Keratinocyte (primary cell): ENCODE data around the gene NES. TPM values are rescaled to one million over a fixed set of nuclear protein-coding genes. Genes with fewer than 3 reads are reported as not detected.

Experiments used
- DNase-seq: peaks from one replicate; pipeline ENCODE4 v3.0.0-alpha.2; 2011; ENCODE audit warnings: low read depth, missing footprints, low spot score
- FAIRE-seq: peaks from 2 replicates; lab custom pipeline; 2011; peaks lifted over from hg19 to GRCh38; lab: Jason Lieb, UNC
- H2AFZ ChIP-seq: 2 replicates; pipeline ENCODE4 v1.6.0; 2012; ENCODE audit warnings: low read length, control low read depth, inconsistent platforms; ENCODE audit not compliant: control insufficient read depth
- H3K27ac ChIP-seq: 2 replicates; pipeline ENCODE4 v1.5.1; 2011; ENCODE audit warnings: low read length; ENCODE audit not compliant: control insufficient read depth, insufficient read depth
- H3K27me3 ChIP-seq: 3 replicates; pipeline ENCODE4 v1.6.0; 2011; ENCODE audit warnings: low read length; ENCODE audit not compliant: control insufficient read depth, insufficient read depth; ENCODE audit errors: extremely low read depth
- H3K36me3 ChIP-seq, 2 experiments: 2 replicates in 1 of 2; 3 replicates in 1 of 2; pipeline ENCODE4 v1.5.1; 2011; ENCODE audit warnings: low read length in 2 of 2, mild to moderate bottlenecking in 1 of 2; ENCODE audit not compliant: control insufficient read depth in 2 of 2, insufficient read depth in 2 of 2; ENCODE audit errors: extremely low read depth in 1 of 2
- H3K4me1 ChIP-seq: 3 replicates; pipeline ENCODE4 v1.5.1; 2011; ENCODE audit warnings: low read length; ENCODE audit not compliant: control insufficient read depth, insufficient read depth; ENCODE audit errors: extremely low read depth
- H3K4me2 ChIP-seq: 3 replicates; pipeline ENCODE4 v1.6.0; 2011; ENCODE audit warnings: low read depth, low read length; ENCODE audit not compliant: control insufficient read depth, insufficient read depth; ENCODE audit errors: extremely low read depth
- H3K4me3 ChIP-seq, 3 experiments: fragments of 200-600 bp in 1 of 3; sonication (generic) in 1 of 3; 2 replicates in 2 of 3; 3 replicates in 1 of 3; pipeline ENCODE4 v1.5.1; 2011 to 2016; ENCODE audit warnings: low read length in 3 of 3, mild to moderate bottlenecking in 3 of 3, control low read depth in 2 of 3, inconsistent platforms in 1 of 3, low read depth in 1 of 3, mixed read lengths in 1 of 3, mixed run types in 1 of 3, moderate library complexity in 1 of 3; ENCODE audit not compliant: control insufficient read depth in 2 of 3, insufficient read depth in 2 of 3; ENCODE audit errors: extremely low read depth in 1 of 3
- H3K79me2 ChIP-seq: 2 replicates; pipeline ENCODE4 v1.6.0; 2012; ENCODE audit warnings: low read length; ENCODE audit not compliant: control insufficient read depth, insufficient read depth
- H3K9ac ChIP-seq: 3 replicates; pipeline ENCODE4 v1.6.0; 2011; ENCODE audit warnings: low read length; ENCODE audit not compliant: control insufficient read depth, insufficient read depth; ENCODE audit errors: extremely low read depth
- H3K9me1 ChIP-seq: 3 replicates; pipeline ENCODE4 v1.6.0; 2011; ENCODE audit warnings: low read length; ENCODE audit not compliant: control insufficient read depth, insufficient read depth; ENCODE audit errors: extremely low read depth
- H3K9me3 ChIP-seq: 2 replicates; pipeline ENCODE4 v1.5.1; 2012; ENCODE audit warnings: low read depth, low read length; ENCODE audit not compliant: control insufficient read depth
- H4K20me1 ChIP-seq: 3 replicates; pipeline ENCODE4 v1.6.0; 2011; ENCODE audit warnings: low read length; ENCODE audit not compliant: control insufficient read depth, insufficient read depth; ENCODE audit errors: extremely low read depth
- CTCF ChIP-seq, 3 experiments: IDR thresholded peaks in 1 of 3; conservative IDR thresholded peaks in 1 of 3; optimal IDR thresholded peaks in 1 of 3; 2 replicates in 2 of 3; 3 replicates in 1 of 3; pipeline versions ENCODE3 to v1.5.1; 2011; ENCODE audit warnings: low read length in 3 of 3, mild to moderate bottlenecking in 3 of 3, moderate library complexity in 2 of 3, control low read depth in 1 of 3, inconsistent platforms in 1 of 3; ENCODE audit not compliant: insufficient read depth in 2 of 3; ENCODE audit errors: extremely low read depth in 1 of 3
- EZH2 ChIP-seq: IDR thresholded peaks from one replicate; pipeline ENCODE4 v1.6.1; 2012; ENCODE audit warnings: inconsistent platforms, mild to moderate bottlenecking, low read length, moderate library complexity
- dilution Hi-C: fragments of 300-500 bp; cut with MboI; formaldehyde crosslinking; loops from one replicate; pipeline ENCODE4 v1.7.0; 2020; ENCODE audit warnings: low sequenced_read_pairs; ENCODE audit not compliant: extremely low pct_ligation_motif_present
- polyA plus RNA-seq, 5 experiments: library from polyadenylated mRNA; depleted of rRNA in 3 of 5; stranded (reverse) in 3 of 5; stranded (forward) in 1 of 5; unstranded in 1 of 5; fragments of >200 nt; gene quantifications; 1 replicate in 1 of 5; 2 replicates in 3 of 5; 3 replicates in 1 of 5; pipeline versions ENCODE4 v1.2.1 to v1.2.3, GENCODE V29; 2011 to 2012; ENCODE audit warnings: missing spikeins in 2 of 5, low read depth in 1 of 5, low replicate concordance in 1 of 5

The NES gene
- polyA plus RNA-seq, 1 donor (not counting 4 experiments of a cell fraction or from before 2014, with no cell fraction given): not detected

- dilution Hi-C loops: no loop called here
- FAIRE-seq (no peak), DNase-seq (no peak)
- H3K4me3 ChIP-seq: no peak overlapping the region
- H3K27ac ChIP-seq: no peak overlapping the region
- TF ChIP-seq CTCF (optimal IDR thresholded peaks at IDR 0.05 in 1 of 3, IDR thresholded peaks at IDR 0.05 in 1 of 3, conservative IDR thresholded peaks at IDR 0.05 in 1 of 3; ENCODE audit: extremely low read depth in 1 of 3, insufficient read depth in 2 of 3, low read length in 3 of 3): no peak
- no peak for TF ChIP-seq EZH2
- H3K9me1 ChIP-seq: no peaks in the 10 kb centered on the region
- peaks cover 6% of the 10 kb centered on the region for H3K4me1 ChIP-seq
- no peaks in the 10 kb centered on the region for H3K9me3 ChIP-seq
- no peaks in the 10 kb centered on the region for H4K20me1 ChIP-seq
- no peak overlapping the region for H3K9ac ChIP-seq
- H3K79me2 ChIP-seq: no peaks in the 10 kb centered on the region
- no peak overlapping the region for H3K4me2 ChIP-seq
- peaks cover 77% of the 10 kb centered on the region for H3K27me3 ChIP-seq
- no peaks in the 10 kb centered on the region for H3K36me3 ChIP-seq
- H2AFZ ChIP-seq: no peak overlapping the region
These were observed 3.7 kb downstream of the NES start for GRCh38 chr1:156673387-156674121.

- no peak for FAIRE-seq
These were observed 5.4 kb downstream of the NES start for GRCh38 chr1:156671804-156672203.

More at GRCh38 chr1:156671804-156672203, 5.4 kb downstream of the NES start:
- no peak for DNase-seq
- Histone ChIP-seq H3K27ac (no peak overlapping the region), H3K4me2 (no peak overlapping the region), H3K79me2 (no peaks in the 10 kb centered on the region), H3K27me3 (peaks cover 60% of the 10 kb centered on the region), H3K9me1 (no peaks in the 10 kb centered on the region), H3K9me3 (no peaks in the 10 kb centered on the region), H3K9ac (no peak overlapping the region), H3K4me3 (no peak overlapping the region), H2AFZ (no peak overlapping the region), H4K20me1 (no peaks in the 10 kb centered on the region), H3K4me1 (no peaks in the 10 kb centered on the region), H3K36me3 (no peaks in the 10 kb centered on the region)
- dilution Hi-C loops: no loop called here
- TF ChIP-seq EZH2 (no peak), CTCF (optimal IDR thresholded peaks at IDR 0.05 in 1 of 3, IDR thresholded peaks at IDR 0.05 in 1 of 3, conservative IDR thresholded peaks at IDR 0.05 in 1 of 3; ENCODE audit: extremely low read depth in 1 of 3, insufficient read depth in 2 of 3, low read length in 3 of 3) (no peak)
